GM21529 (cell line): ENCODE measurements around the gene C17orf114.

Experiments
- ATAC-seq: cut with Tn5 transposase; IDR thresholded peaks from one replicate; pipeline ENCODE4 v1.9.1; 2021; ENCODE audit not compliant: unreplicated experiment

The C17orf114 gene

GRCh38 chr17:4802228-4802627 lies at the start of gene C17orf114:
TSS of gene C17orf114 (minus strand) at chr17:4802328.
- ATAC-seq, result no peak

GRCh38 chr17:4851084-4851483 lies 49.0 kb upstream of the C17orf114 start:
- ATAC-seq, result no peak

- ATAC-seq, result no peak
These were observed 48.1 kb upstream of the C17orf114 start for GRCh38 chr17:4850246-4850645.

- ATAC-seq, result no peak
These were observed 46.9 kb upstream of the C17orf114 start for GRCh38 chr17:4849011-4849536.

- no peak for ATAC-seq
These were observed 44.7 kb upstream of the C17orf114 start for GRCh38 chr17:4846635-4847390.

- ATAC-seq, result no peak
These were observed 43.0 kb upstream of the C17orf114 start for GRCh38 chr17:4845118-4845517.

DNA sequence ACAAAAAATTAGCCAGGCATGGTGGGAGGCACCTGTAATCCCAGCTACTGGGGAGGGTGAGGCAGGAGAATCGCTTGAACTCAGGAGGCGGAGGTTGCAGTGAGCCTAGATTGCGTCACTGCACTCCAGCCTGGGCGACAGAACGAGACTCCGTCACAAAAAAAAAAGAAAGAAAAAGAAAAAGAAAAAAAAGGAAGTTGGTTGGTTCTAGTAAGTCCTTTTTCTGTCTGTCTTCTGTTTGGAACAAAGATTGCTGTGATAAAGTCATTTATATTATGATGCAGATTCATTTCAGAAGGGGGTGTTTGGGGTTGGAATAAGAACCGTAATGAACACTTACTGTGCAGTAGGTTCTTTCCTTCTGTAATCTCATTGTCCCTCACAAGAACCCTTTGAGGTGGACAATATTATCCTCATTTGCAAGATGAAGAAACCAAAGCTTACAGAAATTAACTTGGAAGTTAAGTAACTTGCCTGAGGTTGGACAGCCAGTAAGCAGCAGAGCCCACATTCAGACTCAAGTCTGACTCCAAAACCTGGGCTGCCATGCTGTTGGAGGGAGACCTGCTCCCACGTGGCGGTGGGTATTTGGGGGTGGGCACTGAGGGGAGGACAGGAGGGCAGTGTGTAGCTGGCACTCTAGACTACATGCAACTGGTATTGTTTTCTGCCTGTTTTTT lies 41.3 kb upstream of the C17orf114 start:
- no peak for ATAC-seq

DNA sequence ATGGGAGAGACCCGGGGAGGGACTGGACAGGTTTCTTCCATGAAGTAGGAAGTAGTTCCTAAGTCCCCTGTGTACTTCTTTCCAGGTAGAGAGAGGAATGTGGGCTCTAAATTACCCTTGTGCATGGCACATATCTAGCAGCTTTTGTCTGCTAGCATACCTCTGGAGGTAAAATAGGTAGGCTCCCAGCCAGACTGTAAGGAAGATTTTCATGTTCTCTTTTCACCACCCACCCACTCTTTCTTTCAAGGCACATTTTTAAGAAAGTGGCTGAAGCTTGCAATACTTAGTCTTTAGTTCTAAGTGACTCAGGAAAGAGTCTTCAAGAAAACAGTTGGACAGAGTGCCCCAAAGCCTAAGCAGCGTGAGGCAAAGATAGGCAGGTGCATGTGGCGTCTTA lies 40.2 kb upstream of the C17orf114 start:
- ATAC-seq, result no peak

DNA sequence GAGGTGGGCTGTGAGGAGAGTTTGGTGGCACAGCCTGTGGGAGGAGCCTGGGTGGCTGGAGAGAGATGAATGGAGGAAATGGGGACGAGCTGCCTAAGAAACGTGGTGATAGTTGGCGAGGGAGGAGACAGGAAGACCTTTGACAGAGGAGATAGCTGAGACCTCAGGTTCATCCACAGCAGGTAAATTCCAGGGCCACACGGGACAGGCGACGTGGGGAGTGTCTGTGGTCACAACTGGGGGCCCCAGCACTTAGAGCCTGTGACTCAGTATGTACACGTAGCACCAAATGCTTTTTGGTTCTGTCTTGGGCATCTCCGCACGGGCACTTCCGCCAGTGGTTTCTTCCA lies 38.7 kb upstream of the C17orf114 start:
- ATAC-seq, result no peak

GRCh38 chr17:4839965-4840892 lies 38.1 kb upstream of the C17orf114 start:
- no peak for ATAC-seq

- no peak for ATAC-seq
These were observed 37.1 kb upstream of the C17orf114 start for GRCh38 chr17:4839221-4839620.

DNA sequence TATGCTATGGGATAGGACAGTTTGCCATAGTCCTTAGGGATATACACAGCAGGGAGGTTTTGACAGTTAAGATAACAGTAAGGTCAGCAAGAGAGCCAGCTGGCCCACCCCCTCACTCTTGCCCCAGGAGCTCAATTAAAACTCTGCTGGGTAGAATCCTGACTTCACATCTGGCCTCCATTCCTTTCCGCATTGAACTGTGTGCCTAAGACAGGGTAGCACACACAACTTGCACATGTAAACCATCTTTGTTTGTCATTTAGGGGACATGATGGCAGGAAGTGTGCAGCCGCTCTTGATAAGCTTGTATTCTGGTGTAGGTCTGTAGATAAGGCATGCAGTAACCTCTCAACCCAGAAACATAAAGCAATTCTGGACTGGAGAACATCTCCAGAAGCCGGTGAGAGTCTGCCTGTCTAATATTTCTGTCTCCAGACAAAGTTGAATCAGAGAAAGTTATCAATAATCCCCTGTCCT lies 36.2 kb upstream of the C17orf114 start:
- ATAC-seq, result no peak

DNA sequence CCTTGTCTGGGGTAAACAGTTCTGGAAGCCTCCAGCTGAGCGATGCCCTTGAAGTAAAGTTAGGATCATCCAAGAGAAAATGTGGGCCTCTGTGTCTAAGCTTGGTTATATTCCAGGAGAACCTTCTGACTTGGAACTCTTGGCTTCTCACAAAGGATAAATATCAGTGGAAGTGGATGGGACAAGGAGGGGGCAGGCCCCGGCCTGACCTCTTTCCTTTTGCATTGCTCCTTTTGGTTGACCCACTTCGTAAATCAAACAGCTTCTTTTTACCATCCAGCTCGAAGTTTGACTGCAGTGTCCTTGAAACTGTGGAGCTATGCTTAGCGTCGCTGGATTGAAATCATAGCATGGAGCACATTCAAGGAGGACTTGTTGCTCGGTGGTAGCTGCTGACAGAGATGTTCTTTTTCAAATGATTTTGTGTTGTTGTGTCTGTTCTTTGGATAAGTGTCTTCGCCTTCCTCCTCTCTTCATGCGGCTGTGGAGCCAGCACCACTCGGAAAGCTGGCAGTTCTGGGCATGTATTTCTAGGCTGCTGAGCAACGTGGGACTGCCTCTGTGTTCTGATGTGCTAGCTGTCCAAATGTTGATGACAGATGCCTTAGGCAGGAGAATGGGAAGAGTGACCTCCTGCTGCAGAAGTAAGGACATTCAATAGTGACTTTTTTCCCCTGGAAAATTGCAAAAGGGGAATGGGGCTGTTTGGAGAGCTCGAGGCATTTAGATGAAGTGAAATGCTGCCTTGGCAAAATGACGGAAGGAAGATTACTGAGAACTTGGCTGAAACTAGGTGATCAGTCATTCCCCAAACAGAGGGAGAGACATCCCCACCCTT lies 35.6 kb upstream of the C17orf114 start:
- ATAC-seq, result no peak

- ATAC-seq, result no peak
These were observed 34.1 kb upstream of the C17orf114 start for GRCh38 chr17:4836221-4836620.

DNA sequence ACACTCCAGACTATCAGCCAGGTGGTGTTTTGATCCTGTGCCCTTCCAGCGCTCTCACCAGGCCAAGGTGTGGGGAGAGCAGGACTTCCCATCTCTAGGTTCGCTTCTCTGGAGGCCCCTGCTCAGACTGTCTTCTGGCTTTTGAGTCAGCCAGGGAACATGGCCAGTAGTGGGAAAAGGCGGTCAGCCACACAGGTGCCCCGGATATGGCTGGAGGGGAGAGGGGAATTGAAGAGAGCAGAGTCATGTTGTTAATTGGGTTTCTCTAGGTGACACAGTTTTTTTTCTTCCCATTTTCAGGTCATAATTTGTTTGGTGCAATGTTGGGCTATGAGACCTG lies 32.5 kb upstream of the C17orf114 start:
- no peak for ATAC-seq

DNA sequence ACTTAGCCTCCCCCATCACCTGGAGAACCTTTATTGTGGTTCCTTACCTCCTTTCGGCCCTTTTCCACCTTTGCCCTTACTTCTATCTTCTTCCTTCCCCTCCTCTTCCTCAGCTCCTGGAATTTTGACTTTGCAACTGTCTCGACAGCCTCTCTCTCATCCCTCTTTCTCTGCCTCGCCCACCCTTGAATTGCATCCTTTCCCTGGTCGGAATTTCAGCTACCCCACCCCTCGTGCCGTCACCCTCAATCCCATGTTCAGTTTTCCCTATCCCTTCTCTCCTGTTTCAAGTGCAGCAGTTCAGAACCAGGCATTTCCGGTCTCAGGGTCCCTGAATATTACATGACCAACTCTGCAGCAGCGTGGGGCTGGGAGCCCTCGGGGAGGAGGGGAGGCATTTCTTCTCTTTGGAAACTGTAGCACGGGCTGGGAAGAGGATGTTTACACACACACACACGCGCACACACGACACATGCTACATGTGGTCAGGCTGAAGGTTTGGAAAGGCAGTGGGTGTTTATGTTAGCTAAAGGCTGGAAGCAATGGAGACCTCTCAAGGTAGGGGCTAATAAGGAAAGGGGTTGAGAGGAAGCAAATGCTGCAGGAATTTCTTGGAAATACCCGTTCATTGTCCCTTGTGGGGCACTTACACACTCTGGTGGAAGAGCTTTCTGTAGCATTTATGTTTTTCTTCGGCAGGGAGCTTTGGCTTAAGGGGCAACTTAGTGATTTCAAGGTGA lies 32.0 kb upstream of the C17orf114 start:
- no peak for ATAC-seq

DNA sequence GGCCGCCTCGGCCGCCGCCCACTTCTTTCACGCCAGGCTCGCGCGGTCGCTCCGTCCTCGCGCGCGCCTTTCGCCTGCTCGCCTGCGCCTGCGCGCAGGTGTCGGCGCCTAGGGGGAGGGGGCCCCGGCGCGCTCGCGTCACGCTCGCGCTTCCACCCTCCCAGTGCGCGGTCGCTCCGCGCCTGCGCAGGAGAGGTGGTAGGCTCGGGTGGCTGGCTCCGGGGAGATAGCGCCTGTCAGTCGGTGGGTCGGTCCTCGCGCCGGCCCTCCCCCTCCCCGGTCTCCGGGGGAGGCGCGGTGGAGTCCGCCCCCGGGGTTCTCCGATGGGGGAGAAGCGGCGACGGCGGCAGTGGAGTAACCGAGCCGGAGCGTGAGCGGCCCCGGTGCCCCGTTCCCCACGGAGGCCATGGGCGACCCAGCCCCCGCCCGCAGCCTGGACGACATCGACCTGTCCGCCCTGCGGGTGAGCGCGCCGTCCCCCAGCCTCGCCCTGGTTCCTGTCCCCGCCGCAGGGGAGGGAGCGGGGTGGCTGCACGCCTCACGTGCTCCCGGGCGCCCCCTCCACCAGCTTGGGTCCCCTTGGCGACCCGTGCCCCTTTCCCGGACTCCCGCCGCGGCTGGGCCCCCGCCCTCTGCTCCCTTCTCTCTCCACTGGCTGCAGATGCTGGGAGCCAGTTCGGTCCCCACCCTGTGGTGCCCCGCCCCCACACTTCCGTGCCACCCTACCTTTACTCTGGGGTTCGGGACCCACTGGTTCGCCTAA lies 31.2 kb upstream of the C17orf114 start, which contains the start of gene MINK1:
MINK1 (plus strand) TSS at position 163 of the 763 bp plus-strand sequence; CDS start at position 407, 244 bp downstream.
- peak; percentile 81 for ATAC-seq

DNA sequence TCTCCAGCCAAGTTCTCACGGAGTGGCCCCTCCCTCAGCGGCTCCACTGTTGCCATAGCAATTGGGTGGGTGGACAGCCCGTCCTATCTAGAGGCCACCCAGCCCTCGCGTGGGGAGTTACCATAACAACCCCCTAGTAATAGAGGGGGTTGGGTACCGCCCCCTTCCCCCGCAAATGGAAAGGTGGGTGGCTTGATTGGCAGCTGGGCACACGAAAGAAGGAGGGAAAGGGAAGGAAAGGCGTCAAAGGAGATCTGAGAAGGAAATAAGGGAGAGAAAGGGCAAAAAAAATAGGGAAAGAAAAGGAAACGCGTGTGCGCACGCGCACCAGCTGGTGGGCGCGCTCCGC lies 30.7 kb upstream of the C17orf114 start:
- peak; percentile 6 for ATAC-seq

DNA sequence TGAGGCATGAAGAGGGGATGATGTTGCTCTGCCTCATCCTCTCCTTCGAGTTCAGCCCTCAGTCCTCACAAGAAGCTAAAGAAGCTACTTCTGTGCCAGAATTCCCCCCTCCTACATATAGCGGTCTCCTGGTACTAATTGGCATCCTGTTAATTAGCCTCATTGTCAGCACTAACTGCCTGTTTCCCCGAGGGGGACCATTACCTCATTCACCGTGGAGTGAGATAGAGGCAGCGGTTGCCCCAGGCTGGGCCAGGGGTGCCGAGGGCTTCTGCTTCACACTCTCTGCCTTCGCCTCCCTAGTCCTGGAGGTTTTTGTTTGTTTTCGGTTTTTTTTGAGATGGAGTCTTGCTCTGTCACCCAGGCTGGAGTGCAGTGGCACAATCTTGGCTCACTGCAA lies 25.3 kb upstream of the C17orf114 start:
- no peak for ATAC-seq
